Measurements from ENCODE around the gene SERPIND1.
"Not testable (repeated sequence)": the region's sequence is repeated elsewhere in the genome, so short reads cannot be mapped to it uniquely, and the experiment has no call there.

DNA sequence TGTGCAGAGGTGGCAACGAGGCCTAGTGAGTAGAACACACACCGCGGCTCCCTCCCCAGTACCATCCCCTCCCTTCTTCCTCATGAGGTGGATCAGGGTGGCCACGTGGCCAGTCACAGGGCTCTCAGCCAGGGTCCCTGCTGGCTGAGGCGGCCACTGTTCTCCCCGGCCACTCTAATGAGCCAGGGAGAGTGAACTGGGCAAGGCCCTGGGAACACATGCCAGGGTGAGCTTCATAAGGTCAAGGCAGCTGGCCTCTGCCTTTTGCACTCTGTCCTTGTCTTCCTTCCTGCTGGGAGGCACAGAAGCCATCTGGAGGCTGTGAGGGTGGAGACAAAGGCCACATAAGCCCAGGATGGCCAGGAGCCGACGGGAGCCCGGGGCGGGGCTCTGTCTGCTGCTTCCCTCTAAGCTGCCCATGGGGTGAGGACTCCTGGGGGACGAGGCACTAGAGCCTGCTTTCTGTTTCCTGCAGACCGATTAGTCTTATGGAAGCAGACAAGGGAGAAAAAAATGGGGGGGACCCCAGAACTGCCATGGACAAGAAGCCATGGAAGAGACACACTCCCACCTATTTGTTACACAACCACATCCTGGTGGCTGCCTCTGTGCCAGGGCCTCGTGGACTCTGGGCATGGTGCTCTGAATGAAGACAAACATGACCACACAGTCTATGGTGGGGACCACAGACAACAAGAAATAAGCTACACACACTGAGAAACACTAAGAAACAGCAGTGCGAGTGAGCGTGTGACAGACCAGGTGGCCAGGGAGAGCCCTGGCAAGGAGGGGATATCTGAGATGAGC is 38.4 kb upstream of the SERPIND1 start:
- not testable (repeated sequence) for TF ChIP-seq GATA1 (IDR thresholded peaks at IDR 0.05; ENCODE audit: low read depth, low read length); POLR2A (IDR thresholded peaks at IDR 0.05; ENCODE audit: low read length)
